DMS114 treated with DMSO at 0.1 percent for 48 hours (cell line): ENCODE measurements around the gene PNMT.
"Not testable (repeated sequence)": the region's sequence is repeated elsewhere in the genome, so short reads cannot be mapped to it uniquely, and the experiment has no call there.

Source experiments
- DNase-seq: peaks from one replicate; lab custom pipeline; 2025; ENCODE audit not compliant: unreplicated experiment; lab: John Stamatoyannopoulos, UW

Gene PNMT

DNA sequence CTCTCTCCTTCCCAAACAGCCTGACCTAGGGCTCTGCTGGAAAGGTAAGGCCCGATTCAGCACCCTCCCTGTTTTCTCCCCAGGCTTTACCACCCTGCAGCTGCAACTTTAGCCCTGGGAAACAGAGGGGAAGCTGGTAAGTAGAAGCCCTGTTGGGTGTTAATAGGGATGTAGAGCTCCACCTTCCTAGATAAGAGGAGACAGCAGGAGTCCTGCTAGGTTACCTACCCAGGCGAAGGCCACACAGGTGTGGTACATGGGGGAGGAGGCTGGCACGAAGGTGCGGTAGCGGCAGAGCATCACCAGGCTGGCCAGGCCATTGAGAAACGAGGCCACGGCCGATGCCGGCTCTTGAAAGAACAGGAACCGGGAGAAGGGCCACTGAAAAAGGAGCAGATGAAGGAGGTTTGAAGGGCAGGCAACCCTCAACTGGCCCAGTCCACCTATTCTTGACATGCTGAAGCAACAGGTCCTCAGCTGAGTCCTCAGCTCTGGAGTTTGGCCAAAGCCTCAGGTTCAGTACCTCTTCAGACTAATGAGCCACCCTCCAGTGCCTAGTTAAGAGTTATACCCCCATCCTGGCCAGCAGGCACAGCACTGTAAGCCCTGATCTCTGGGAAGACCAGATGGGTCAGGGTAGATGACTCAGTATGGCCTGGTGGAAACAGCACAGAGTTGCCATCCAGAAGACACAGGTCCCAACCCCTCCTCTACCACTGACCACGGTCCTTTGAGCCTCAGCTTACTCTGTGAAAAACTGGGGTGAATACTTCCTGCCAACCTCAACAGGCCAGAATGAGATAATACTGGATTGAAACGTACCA is 16.3 kb downstream of the PNMT start:
- no peak for DNase-seq

DNA sequence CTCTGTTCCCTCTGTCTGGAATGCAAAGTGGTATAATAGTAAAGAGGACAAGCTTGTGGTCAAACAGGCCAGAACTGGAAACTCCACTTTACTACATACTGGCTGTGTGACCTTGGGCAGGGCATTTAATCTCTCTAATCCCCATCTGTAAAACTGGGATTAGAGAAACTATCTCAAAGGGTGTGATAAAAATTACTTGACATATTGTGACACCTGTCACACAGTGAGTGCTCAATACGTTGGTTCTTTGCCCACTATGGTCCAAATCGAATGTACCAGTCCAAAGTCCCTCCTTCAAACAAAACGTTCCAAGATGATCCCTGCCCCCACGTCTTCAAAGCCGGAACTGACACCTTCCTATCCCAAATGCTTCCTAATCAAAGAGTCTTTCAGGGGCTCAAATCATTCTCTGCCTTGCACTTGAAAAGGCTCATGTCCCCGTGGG is 18.9 kb downstream of the PNMT start:
- DNase-seq, result no peak

- DNase-seq, result peak; percentile 88
These were observed 19.6 kb downstream of the PNMT start, which contains the start of gene PGAP3 for GRCh38 chr17:39687546-39688474. Gene PGAP3, minus strand, starts transcription at chr17:39688057. Its CDS starts 43 bp downstream, at chr17:39688014.

GRCh38 chr17:39688475-39688835 is 20.2 kb downstream of the PNMT start:
- DNase-seq, result no peak

- no peak for DNase-seq
These were observed 20.7 kb downstream of the PNMT start for GRCh38 chr17:39688945-39689344.

DNA sequence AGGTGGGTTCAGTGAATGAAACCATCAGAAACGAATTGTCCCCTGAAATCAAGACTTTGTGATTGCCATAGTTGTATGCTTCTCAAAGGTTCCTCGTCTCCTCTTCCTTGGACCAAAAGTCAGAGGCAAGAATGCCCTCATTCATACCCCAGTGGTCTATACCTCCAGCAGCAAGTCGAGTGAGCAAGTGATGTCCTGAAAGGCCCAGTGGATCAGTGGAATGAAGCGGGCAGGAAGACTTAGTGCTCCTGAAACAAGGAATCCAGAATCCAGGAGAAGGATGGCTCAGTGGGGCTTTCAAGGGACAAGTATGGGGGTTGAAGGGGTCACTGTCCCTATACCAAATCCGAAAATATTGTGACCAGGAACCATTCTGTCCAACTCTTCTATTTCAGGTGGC is 26.3 kb downstream of the PNMT start:
- DNase-seq, result no peak

GRCh38 chr17:39695089-39695474 is 26.8 kb downstream of the PNMT start:
- no peak for DNase-seq

DNA sequence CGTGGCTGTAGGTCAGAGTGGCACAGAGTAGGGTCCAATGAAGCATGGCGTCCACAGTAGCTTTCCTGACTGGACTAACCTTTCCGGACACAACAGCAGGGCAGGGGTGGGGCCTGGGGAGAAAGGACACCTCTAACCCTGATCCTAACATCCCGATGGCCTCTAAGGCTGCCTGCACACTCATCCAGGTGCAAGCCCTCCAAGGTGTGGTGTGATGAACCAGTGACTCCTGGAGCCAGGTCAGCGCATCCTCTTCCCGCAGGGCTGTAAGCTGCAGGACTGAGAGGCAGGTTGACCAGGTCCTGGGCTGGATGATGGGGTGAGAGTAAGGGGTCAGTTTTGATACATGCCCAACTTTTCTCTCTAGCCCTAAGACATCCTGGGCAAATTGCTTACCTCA is 28.5 kb downstream of the PNMT start:
- no peak for DNase-seq

- DNase-seq, result no peak
These were observed 29.7 kb downstream of the PNMT start for GRCh38 chr17:39697961-39698360.

DNA sequence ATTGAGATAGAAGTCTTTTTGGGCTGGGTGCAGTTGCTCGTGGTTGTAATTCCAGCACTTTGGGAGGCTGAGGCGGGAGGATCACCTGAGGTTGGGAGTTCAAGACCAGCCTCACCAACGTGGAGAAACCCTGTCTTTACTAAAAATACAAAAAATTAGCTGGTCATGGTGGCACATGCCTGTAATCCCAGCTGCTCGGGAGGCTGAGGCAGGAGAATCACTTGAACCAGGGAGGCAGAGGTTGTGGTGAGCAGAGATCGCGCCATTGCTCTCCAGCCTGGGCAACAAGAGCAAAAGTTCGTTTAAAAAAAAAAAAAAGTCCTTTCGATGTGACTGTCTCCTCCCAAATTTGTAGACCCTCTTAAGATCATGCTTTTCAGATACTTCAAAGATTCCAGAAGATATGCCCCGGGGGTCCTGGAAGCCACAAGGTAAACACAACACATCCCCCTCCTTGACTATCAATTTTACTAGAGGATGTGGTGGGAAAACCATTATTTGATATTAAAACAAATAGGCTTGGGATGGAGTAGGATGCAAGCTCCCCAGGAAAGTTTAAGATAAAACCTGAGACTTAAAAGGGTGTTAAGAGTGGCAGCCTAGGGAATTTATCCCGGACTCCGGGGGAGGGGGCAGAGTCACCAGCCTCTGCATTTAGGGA is 31.0 kb downstream of the PNMT start:
- not testable (repeated sequence) for DNase-seq

DNA sequence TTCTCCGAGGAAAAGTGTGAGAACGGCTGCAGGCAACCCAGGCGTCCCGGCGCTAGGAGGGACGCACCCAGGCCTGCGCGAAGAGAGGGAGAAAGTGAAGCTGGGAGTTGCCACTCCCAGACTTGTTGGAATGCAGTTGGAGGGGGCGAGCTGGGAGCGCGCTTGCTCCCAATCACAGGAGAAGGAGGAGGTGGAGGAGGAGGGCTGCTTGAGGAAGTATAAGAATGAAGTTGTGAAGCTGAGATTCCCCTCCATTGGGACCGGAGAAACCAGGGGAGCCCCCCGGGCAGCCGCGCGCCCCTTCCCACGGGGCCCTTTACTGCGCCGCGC is 31.5 kb downstream of the PNMT start, which contains the start of gene ERBB2:
Gene ERBB2 (plus strand): TSS at position 247 of the 330 bp plus-strand sequence. CDS start 175 bp downstream, outside the sequence.
- peak; percentile 59 for DNase-seq

- DNase-seq, result no peak
These were observed 32.1 kb downstream of the PNMT start for GRCh38 chr17:39700148-39700987.

DNA sequence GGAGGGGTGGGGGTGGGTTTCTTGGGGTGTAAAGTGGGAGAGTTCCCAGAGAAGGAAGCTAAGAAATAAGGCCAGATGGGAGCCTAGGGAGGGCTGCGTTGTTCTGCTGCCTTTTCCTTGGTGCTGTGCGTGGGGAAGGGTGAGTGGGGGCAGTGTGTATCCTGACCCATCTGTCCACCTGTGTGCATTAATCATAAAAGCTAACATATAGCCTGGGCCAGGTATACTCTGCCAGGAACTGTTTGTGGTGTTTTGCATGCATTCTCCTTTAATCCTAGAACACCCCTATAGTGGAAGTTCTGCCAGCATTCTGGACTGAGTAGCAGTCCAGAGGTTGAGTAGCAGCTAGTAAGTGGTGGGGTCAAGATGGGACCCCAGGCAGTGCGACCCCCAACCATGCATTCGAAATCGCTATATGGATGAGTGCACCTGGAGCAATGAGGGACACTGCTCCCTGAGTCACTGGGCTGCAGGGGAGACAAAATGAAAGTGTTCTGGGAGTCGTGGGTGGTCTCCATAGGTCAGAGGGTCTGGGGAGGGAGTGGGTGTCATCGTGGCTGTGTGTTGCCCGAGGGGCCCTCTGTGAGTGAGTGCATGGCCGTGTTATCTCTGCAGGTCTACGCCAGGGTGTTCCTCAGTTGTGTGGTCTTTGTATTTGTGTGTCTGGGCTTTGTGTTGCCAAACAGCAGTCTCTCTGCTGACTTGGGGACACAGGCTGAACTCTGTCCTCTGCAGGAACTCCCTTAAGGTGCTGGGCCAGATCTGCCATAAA is 32.9 kb downstream of the PNMT start:
- no peak for DNase-seq

- no peak for DNase-seq
These were observed 33.6 kb downstream of the PNMT start for GRCh38 chr17:39701784-39702422.

DNA sequence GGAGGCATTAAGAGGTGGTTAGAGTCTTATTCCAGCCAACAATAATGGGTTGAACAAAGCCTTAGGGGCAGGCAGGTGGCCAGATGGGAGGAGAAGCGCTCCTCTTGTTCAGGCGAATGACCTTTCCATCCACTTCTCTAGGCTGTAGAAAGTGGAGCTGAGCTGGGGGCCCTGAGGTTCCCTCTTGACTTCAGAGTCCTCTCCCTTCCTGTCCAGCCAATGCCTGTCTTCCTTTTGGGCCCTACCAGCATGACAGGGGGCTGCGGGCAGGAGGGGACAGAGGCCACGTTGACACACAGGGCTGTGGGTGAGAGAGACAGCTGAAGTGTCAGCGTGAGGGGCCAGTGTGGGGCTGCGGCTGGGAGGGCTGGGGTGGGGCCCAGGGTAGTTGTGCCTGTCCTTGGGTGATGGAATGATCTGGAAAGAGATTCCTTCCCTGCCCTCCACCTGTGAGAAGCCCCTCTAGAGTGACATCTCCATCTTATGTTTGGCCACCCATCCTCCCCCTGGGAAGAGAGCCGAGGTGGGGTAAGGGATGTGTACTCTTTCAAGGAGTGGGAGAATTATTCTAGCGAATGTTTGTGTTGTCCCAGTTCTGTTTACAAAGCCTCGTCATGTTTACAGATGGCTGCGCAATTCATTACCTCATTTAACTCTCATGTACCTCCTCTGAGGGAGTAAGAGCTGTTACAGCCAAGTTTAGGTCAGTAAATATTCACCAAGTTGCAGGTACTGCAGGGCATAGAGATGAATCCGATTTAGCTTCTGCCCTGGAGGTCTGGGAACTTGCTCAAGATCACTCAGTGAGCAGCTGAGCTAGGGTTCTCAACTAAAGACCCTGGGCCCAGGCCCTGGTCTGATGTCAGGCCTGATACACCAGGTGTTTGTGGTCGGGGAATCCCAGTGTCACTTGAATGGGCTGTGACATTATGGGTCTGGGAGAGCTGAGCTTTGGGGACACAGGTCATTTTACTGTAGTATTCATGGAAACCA is 34.9 kb downstream of the PNMT start:
- no peak for DNase-seq

GRCh38 chr17:39703913-39704312 is 35.7 kb downstream of the PNMT start:
- DNase-seq, result no peak

DNA sequence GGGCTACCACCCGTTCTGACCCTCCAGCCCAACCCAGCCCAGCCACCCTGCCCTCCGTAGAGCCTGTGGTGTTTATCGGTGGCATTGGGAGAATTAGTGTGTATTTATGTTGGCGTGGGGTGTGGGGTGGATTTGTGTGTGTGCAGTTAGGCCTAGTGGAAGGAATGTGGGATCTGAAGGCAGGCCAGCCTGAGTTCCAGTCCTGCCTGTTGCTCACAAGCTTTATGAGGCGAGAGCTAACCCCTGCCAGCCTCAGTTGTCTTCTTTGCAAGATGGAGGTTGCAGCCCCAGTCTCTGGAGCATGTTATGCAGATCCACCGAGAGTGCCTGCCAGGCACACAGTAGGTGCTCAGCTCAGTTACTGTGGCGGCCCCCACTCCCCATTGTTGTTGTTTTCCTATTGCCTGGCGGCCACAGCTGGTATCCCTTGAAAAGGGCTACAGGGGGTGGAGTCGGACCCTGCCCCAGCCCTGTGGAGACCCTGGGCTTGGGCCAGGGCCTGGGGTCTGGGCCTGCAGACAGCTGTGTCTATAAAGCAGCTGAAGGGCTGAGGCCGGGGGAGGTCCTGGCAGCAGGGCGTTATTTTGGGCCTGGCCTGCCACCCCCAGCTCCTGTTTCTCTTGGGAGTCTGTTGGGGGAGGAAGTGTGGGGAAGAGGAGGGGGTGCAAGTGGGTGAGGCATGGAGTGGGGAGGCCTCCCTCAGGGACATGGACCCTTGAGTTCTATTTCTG is 36.7 kb downstream of the PNMT start:
- no peak for DNase-seq
